T-helper 2 cell treated with Interferon-gamma antibody and Interleukin-4, amounts not matched to agents 100 ng/mL and 5 ng/mL, for 36 hours (primary cell): Measurements from ENCODE around the gene FGF13. TPM values are rescaled to one million over a fixed set of nuclear protein-coding genes. Genes with fewer than 3 reads are reported as not detected.

Experiments used
- intact Hi-C: fragments of 100-400 bp; cut with micrococcal nuclease; formaldehyde crosslinking; loops from one replicate; pipeline ENCODE4 v1.15.1; 2023
- total RNA-seq: library from RNA; stranded (reverse); gene quantifications from 2 replicates; pipeline ENCODE4 v1.2.3, GENCODE V29; 2022

Gene FGF13
- not detected in 2 replicates for total RNA-seq

GRCh38 chrX:138711399-138712347 is at the start of gene FGF13:
Gene FGF13, minus strand, starts transcription at chrX:138711717. Its CDS starts 714 bp downstream, at chrX:138711003.
- intact Hi-C loops = no loop called here

- intact Hi-C loops = no loop called here
Measured at GRCh38 chrX:138759217-138759943, 47.9 kb upstream of the FGF13 start.

GRCh38 chrX:138756234-138756633 is 44.7 kb upstream of the FGF13 start:
- intact Hi-C loops = no loop called here

GRCh38 chrX:138754861-138755260 is 43.3 kb upstream of the FGF13 start:
- intact Hi-C loops = no loop called here

GRCh38 chrX:138748480-138748879 is 37.0 kb upstream of the FGF13 start:
- intact Hi-C loops = loop anchor here (5.0 to 10.0 kb wide), 2 partner anchors 556 to 594 kb away; no protein-coding TSS in a partner anchor

GRCh38 chrX:138745196-138745595 is 33.7 kb upstream of the FGF13 start:
- intact Hi-C loops = loop anchor here (1.0 to 10.0 kb wide), 3 partner anchors 553 to 617 kb away; no protein-coding TSS in a partner anchor

- intact Hi-C loops = loop anchor here (10.0 kb wide), 1 partner anchor 587 kb away; no protein-coding TSS in a partner anchor
Measured at GRCh38 chrX:138742217-138742616, 30.7 kb upstream of the FGF13 start.

- intact Hi-C loops = loop anchor here (10.0 kb wide), 1 partner anchor 586 kb away; no protein-coding TSS in a partner anchor
Measured at GRCh38 chrX:138740341-138740740, 28.8 kb upstream of the FGF13 start.

- intact Hi-C loops = no loop called here
Measured at GRCh38 chrX:138723301-138723700, 11.8 kb upstream of the FGF13 start.

- intact Hi-C loops = no loop called here
Measured at GRCh38 chrX:138719396-138719795, 7.9 kb upstream of the FGF13 start.

GRCh38 chrX:138718941-138719340 is 7.4 kb upstream of the FGF13 start:
- intact Hi-C loops = no loop called here

- intact Hi-C loops = no loop called here
Measured at GRCh38 chrX:138710866-138711341, 613 bp downstream of the FGF13 start.

GRCh38 chrX:138709886-138710791 is 1.4 kb downstream of the FGF13 start:
- intact Hi-C loops = no loop called here

- intact Hi-C loops = no loop called here
Measured at GRCh38 chrX:138708268-138708667, 3.2 kb downstream of the FGF13 start.

- intact Hi-C loops = no loop called here
Measured at GRCh38 chrX:138704596-138704995, 6.9 kb downstream of the FGF13 start.

- intact Hi-C loops = no loop called here
Measured at GRCh38 chrX:138704101-138704500, 7.4 kb downstream of the FGF13 start.

GRCh38 chrX:138692591-138692990 is 18.9 kb downstream of the FGF13 start:
- intact Hi-C loops = no loop called here

GRCh38 chrX:138691186-138691585 is 20.3 kb downstream of the FGF13 start:
- intact Hi-C loops = no loop called here

- intact Hi-C loops = no loop called here
Measured at GRCh38 chrX:138690591-138690990, 20.9 kb downstream of the FGF13 start.

- intact Hi-C loops = no loop called here
Measured at GRCh38 chrX:138683600-138683999, 27.9 kb downstream of the FGF13 start.

- intact Hi-C loops = no loop called here
Measured at GRCh38 chrX:138669693-138670092, 41.8 kb downstream of the FGF13 start.
